K562 (cell line): Measurements from ENCODE around the gene AP5M1. TPM values are rescaled to one million over a fixed set of nuclear protein-coding genes. Genes with fewer than 3 reads are reported as not detected.

Experiments used
- ATAC-seq: fragments of 200-7000 bp; cut with Tn5 transposase; 3 replicates; pipeline ENCODE4 v1.9.1; 2020; ENCODE audit warnings: moderate library complexity
- BruUV-seq: library from RNA; stranded (reverse); fragments of 400-500 nt; replicated peaks from 2 replicates; lab custom pipeline; 2021; lab: Mats Ljungman, UMichigan
- CTCF ChIA-PET: fragments of 300-600 bp; formaldehyde crosslinking; extraction: SDS; loops from one replicate; lab custom pipeline; 2021; ENCODE audit warnings: low intra/inter-chr PET ratio; lab: Yijun Ruan, JAX
- POLR2A ChIA-PET: fragments of 300-600, 350-650 bp; sonication (Branson Sonifier 250); formaldehyde crosslinking; extraction: SDS; loops from one replicate; lab custom pipeline; 2021; ENCODE audit warnings: antibody characterized with exemption, inconsistent platforms; lab: Yijun Ruan, JAX
- DNase-seq, 4 experiments: peaks; one replicate each; pipeline versions ENCODE4 v3.0.0 to v3.0.0-alpha.2; 2011 to 2018; ENCODE audit warnings: low spot score in 3 of 4, mixed read lengths in 3 of 4; ENCODE audit errors: extremely low read depth in 1 of 4
- FAIRE-seq: peaks from 2 replicates; lab custom pipeline; 2011; peaks lifted over from hg19 to GRCh38; lab: Jason Lieb, UNC
- H2AFZ ChIP-seq: 2 replicates; pipeline ENCODE4 v1.6.0; 2011; ENCODE audit warnings: low read depth, low read length, control low read depth, inconsistent platforms
- H3K27ac ChIP-seq: fragments of 200-600 bp; 3 replicates; pipeline ENCODE4 v1.8.0; 2011; ENCODE audit warnings: low read depth, mild to moderate bottlenecking, control low read depth, inconsistent platforms, low read length, moderate library complexity, mixed read lengths; ENCODE audit errors: extremely low read depth
- H3K27me3 ChIP-seq, 2 experiments: fragments of 300-600 bp in 1 of 2; 2 replicates in 1 of 2; 3 replicates in 1 of 2; pipeline versions ENCODE4 v1.6.0 to v1.8.0; 2011; ENCODE audit warnings: inconsistent platforms in 2 of 2, low read length in 2 of 2, mild to moderate bottlenecking in 1 of 2, mixed read lengths in 1 of 2, moderate library complexity in 1 of 2; ENCODE audit not compliant: control insufficient read depth in 2 of 2, insufficient read depth in 2 of 2
- H3K36me3 ChIP-seq: fragments of 300-600 bp; 3 replicates; pipeline ENCODE4 v1.8.0; 2011; ENCODE audit warnings: mild to moderate bottlenecking, low read length, inconsistent platforms; ENCODE audit not compliant: control insufficient read depth, insufficient read depth
- H3K4me1 ChIP-seq, 2 experiments: fragments of 200-600 bp in 1 of 2; replicated peaks in 1 of 2; 2 replicates in 1 of 2; 3 replicates in 1 of 2; pipeline versions ENCODE4 v1.5.1 to v1.8.0; 2011; ENCODE audit warnings: inconsistent platforms in 2 of 2, low read length in 2 of 2, mild to moderate bottlenecking in 1 of 2, mixed read lengths in 1 of 2, moderate library complexity in 1 of 2; ENCODE audit not compliant: control insufficient read depth in 2 of 2, insufficient read depth in 2 of 2
- H3K4me2 ChIP-seq: 2 replicates; pipeline ENCODE4 v1.6.1; 2011; ENCODE audit warnings: low read length, control low read depth, inconsistent platforms, mixed read lengths; ENCODE audit not compliant: insufficient read depth
- H3K4me3 ChIP-seq: fragments of 200-600 bp; sonication (generic), shearing (Covaris generic); 2 replicates; pipeline ENCODE4 v1.5.1; 2016; ENCODE audit warnings: control low read depth, inconsistent platforms
- H3K79me2 ChIP-seq: fragments of 200-600 bp; 3 replicates; pipeline ENCODE4 v1.8.0; 2011; ENCODE audit warnings: low read length, inconsistent platforms; ENCODE audit not compliant: control insufficient read depth, insufficient read depth
- H3K9ac ChIP-seq, 2 experiments: 2 replicates each; pipeline versions ENCODE4 v1.6.0 to v1.6.1; 2011; ENCODE audit warnings: low read depth in 2 of 2, low read length in 2 of 2, control low read depth in 1 of 2, inconsistent platforms in 1 of 2, mild to moderate bottlenecking in 1 of 2, mixed read lengths in 1 of 2; ENCODE audit not compliant: insufficient read depth in 1 of 2
- H3K9me1 ChIP-seq: one replicate; pipeline ENCODE4 v1.6.0; 2011; ENCODE audit warnings: inconsistent platforms, mild to moderate bottlenecking, low read length, moderate library complexity; ENCODE audit not compliant: control insufficient read depth, insufficient read depth
- H3K9me3 ChIP-seq: replicated peaks from 2 replicates; pipeline ENCODE4 v1.5.1; 2011; ENCODE audit warnings: low read depth, low read length, inconsistent platforms; ENCODE audit not compliant: control insufficient read depth, insufficient read depth
- H4K20me1 ChIP-seq: replicated peaks from 2 replicates; pipeline ENCODE4 v1.6.1; 2011; ENCODE audit warnings: low read length, inconsistent platforms, mixed read lengths; ENCODE audit not compliant: control insufficient read depth, insufficient read depth
- KLF16 ChIP-seq: IDR thresholded peaks from 2 replicates; pipeline ENCODE4 v1.6.1; 2016; ENCODE audit warnings: antibody characterized with exemption
- PBX2 ChIP-seq, 2 experiments: IDR thresholded peaks in 1 of 2; conservative IDR thresholded peaks in 1 of 2; 2 replicates each; pipeline ENCODE4 v1.6.1; 2016; ENCODE audit warnings: low read depth in 2 of 2, mild to moderate bottlenecking in 1 of 2, missing compliant biosample characterization in 1 of 2, missing genetic modification characterization in 1 of 2, moderate library complexity in 1 of 2
- SIRT6 ChIP-seq: IDR thresholded peaks from one replicate; pipeline ENCODE4 v1.6.1; 2012; ENCODE audit warnings: low read depth, mild to moderate bottlenecking, control low read depth, inconsistent platforms, low read length, moderate library complexity
- SMARCE1 ChIP-seq: fragments of 450-650 bp; IDR thresholded peaks from 2 replicates; pipeline ENCODE4 v1.7.1; 2016; ENCODE audit warnings: mild to moderate bottlenecking
- ZEB2 ChIP-seq: fragments of 450-650 bp; IDR thresholded peaks from 2 replicates; pipeline ENCODE4 v1.6.1; 2016
- WGBS: fragments of 100-300 bp; shearing (Covaris generic); methylation state at CpG from one replicate; pipeline ENCODE4 v1.1.6; 2016; ENCODE audit warnings: low coverage, mixed read lengths; ENCODE audit not compliant: insufficient coverage; ENCODE audit errors: missing lambda C conversion rate; 5-methylcytosine and 5-hydroxymethylcytosine counted together
- in situ Hi-C: fragments of 300-500 bp; cut with MboI; formaldehyde crosslinking; loops from 4 replicates; pipeline ENCODE4 v1.15.0; 2018; ENCODE audit warnings: inconsistent platforms, mixed read lengths
- intact Hi-C: fragments of 100-400 bp; cut with micrococcal nuclease; formaldehyde crosslinking; loops from 2 replicates; pipeline ENCODE4 v1.14.2; 2022
- polyA plus RNA-seq, 8 experiments: library from polyadenylated mRNA; depleted of rRNA in 4 of 8; stranded (reverse) in 5 of 8; unstranded in 3 of 8; fragments of >200 nt; fragmentation: Nextera tagmentation in 2 of 8; fragmentation: Illumina TruSeq in 1 of 8; extraction: Ambion mirVana in 2 of 8; extraction: Trizol in 1 of 8; gene quantifications; 2 replicates each; pipeline versions ENCODE4 v1.2.1 to v1.2.3, GENCODE V29; 2011 to 2014; ENCODE audit warnings: inconsistent platforms in 1 of 8, missing spikeins in 1 of 8
- total RNA-seq, 7 experiments: library from RNA; depleted of rRNA in 6 of 7; stranded (reverse); fragments of >200 nt in 6 of 7; fragmentation: Illumina TruSeq in 2 of 7; extraction: Trizol in 2 of 7; gene quantifications; 2 replicates each; pipeline versions ENCODE4 v1.2.1 to v1.2.3, GENCODE V29; 2011 to 2021; ENCODE audit warnings: low replicate concordance in 1 of 7
- TF ChIP-seq, protein P1 (sequence below): fragments of 250-450 bp; sonication (Bioruptor Pico); IDR thresholded peaks from 2 replicates; pipeline ENCODE4 v1.8.0; 2021; ENCODE audit warnings: mild to moderate bottlenecking, moderate library complexity

AP5M1 gene
- total and polyA plus RNA-seq, 9 of the 15 experiments (the other 6 are each of a cell fraction or from before 2014, with no cell fraction given) = 16.1 to 51.7 (median 30.9) TPM

GRCh38 chr14:57245941-57246340 lies 22.8 kb upstream of the AP5M1 start:
- ATAC-seq = no peak; the same call in 2 of the 3 replicates
- Histone ChIP-seq H2AFZ (no peak overlapping the region), H3K36me3 (peaks cover 23% of the 10 kb centered on the region; the same call in 2 of the 3 replicates), H3K4me2 (no peak overlapping the region), H3K79me2 (peaks cover 23% of the 10 kb centered on the region), H3K9me1 (peaks cover 4% of the 10 kb centered on the region), H3K9me3 (no peaks in the 10 kb centered on the region), H3K9ac (no peak overlapping the region), H3K27me3 (no peaks in the 10 kb centered on the region), H4K20me1 (0 out of 2 replicates have a peak, but pooled peaks cover 6% of the 10 kb centered on the region), H3K27ac (no peak overlapping the region), H3K4me1 (peaks cover 0 to 6% of the 10 kb centered on the region in 2 experiments; a peak in 3 of 5 replicates), H3K4me3 (no peak overlapping the region)
- WGBS = 57% methylated on average over 1 of the region's 2 CpGs
- POLR2A ChIA-PET = interaction anchor here (0.6 to 1.1 kb wide), 3 partner anchors 11 to 200 kb away, joined by 3 read pairs; no protein-coding TSS in a partner anchor
- CTCF ChIA-PET = no interaction called here
- FAIRE-seq = no peak
- intact Hi-C loops (no loop called here), in situ Hi-C loops (no loop called here)
- BruUV-seq = no TSS peak
- DNase-seq = no peak
- TF ChIP-seq KLF16 (no peak), ZEB2 (no peak), PBX2 (CRISPR knock-in tag; IDR thresholded peaks at IDR 0.05; ENCODE audit: low read depth) (no peak), PBX2 (tag; conservative IDR thresholded peaks at IDR 0.05; ENCODE audit: low read depth) (no peak), SMARCE1 (no peak), SIRT6 (no peak)
- TF ChIP-seq, protein P1, sequence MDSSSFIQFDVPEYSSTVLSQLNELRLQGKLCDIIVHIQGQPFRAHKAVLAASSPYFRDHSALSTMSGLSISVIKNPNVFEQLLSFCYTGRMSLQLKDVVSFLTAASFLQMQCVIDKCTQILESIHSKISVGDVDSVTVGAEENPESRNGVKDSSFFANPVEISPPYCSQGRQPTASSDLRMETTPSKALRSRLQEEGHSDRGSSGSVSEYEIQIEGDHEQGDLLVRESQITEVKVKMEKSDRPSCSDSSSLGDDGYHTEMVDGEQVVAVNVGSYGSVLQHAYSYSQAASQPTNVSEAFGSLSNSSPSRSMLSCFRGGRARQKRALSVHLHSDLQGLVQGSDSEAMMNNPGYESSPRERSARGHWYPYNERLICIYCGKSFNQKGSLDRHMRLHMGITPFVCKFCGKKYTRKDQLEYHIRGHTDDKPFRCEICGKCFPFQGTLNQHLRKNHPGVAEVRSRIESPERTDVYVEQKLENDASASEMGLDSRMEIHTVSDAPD (CRISPR knock-in tag) = no peak
